GM23338 (cell line): ENCODE data around the gene FILIP1L. TPM values are rescaled to one million over a fixed set of nuclear protein-coding genes. Genes with fewer than 3 reads are reported as not detected.

ENCODE experiments used
- ATAC-seq: fragments of 200-7000 bp; cut with Tn5 transposase; 3 replicates; pipeline ENCODE4 v1.9.1; 2020
- DNase-seq: peaks from one replicate; pipeline ENCODE4 v3.0.0-alpha.2; 2015; ENCODE audit warnings: low spot score
- H2AFZ ChIP-seq: fragments of 200-600 bp; sonication (generic); 2 replicates; pipeline ENCODE4 v1.8.0; 2016; ENCODE audit warnings: antibody characterized with exemption, mild to moderate bottlenecking, moderate library complexity
- H3F3A ChIP-seq: fragments of 200-600 bp; sonication (generic); replicated peaks from 2 replicates; pipeline ENCODE4 v1.8.0; 2017; ENCODE audit warnings: antibody characterized with exemption, mixed run types, low read depth
- H3K27ac ChIP-seq: fragments of 200-600 bp; sonication (generic); 2 replicates; pipeline ENCODE4 v1.6.1; 2016; ENCODE audit warnings: low read depth
- H3K27me3 ChIP-seq: fragments of 200-600 bp; sonication (generic); 2 replicates; pipeline ENCODE4 v1.8.0; 2016; ENCODE audit warnings: mild to moderate bottlenecking, mixed run types, moderate library complexity; ENCODE audit not compliant: insufficient read depth
- H3K36me3 ChIP-seq: fragments of 200-600 bp; sonication (generic); 2 replicates; pipeline ENCODE4 v1.8.0; 2016; ENCODE audit warnings: mild to moderate bottlenecking; ENCODE audit not compliant: insufficient read depth
- H3K4me1 ChIP-seq: fragments of 200-600 bp; sonication (generic); 2 replicates; pipeline ENCODE4 v1.8.0; 2016; ENCODE audit warnings: mild to moderate bottlenecking, moderate library complexity; ENCODE audit not compliant: insufficient read depth
- H3K4me2 ChIP-seq: fragments of 200-600 bp; sonication (generic); 2 replicates; pipeline ENCODE4 v1.7.1; 2017; ENCODE audit warnings: mixed run types
- H3K4me3 ChIP-seq: fragments of 200-600 bp; sonication (generic); 2 replicates; pipeline ENCODE4 v1.6.1; 2016; ENCODE audit warnings: mixed run types
- H3K79me2 ChIP-seq: fragments of 200-600 bp; sonication (generic); replicated peaks from 2 replicates; pipeline ENCODE4 v1.8.0; 2017; ENCODE audit warnings: mild to moderate bottlenecking; ENCODE audit not compliant: insufficient read depth
- H3K9me2 ChIP-seq: fragments of 200-600 bp; sonication (generic); 2 replicates; pipeline ENCODE4 v1.8.0; 2017; ENCODE audit not compliant: insufficient read depth
- H4K20me1 ChIP-seq: fragments of 200-600 bp; sonication (generic); replicated peaks from 2 replicates; pipeline ENCODE4 v1.8.0; 2017; ENCODE audit warnings: mild to moderate bottlenecking; ENCODE audit not compliant: insufficient read depth
- H3K27ac Mint-ChIP-seq: 2 replicates; pipeline ENCODE4 v1.8.0; 2020; ENCODE audit warnings: inconsistent platforms, mild to moderate bottlenecking, moderate library complexity, mixed read lengths
- H3K27me3 Mint-ChIP-seq: 3 replicates; pipeline ENCODE4 v1.8.0; 2022; ENCODE audit warnings: low read depth, mild to moderate bottlenecking, moderate library complexity, mixed read lengths, inconsistent platforms; ENCODE audit not compliant: insufficient read depth, poor library complexity
- H3K36me3 Mint-ChIP-seq: 3 replicates; pipeline ENCODE4 v1.8.0; 2021; ENCODE audit warnings: low read depth, mild to moderate bottlenecking, inconsistent platforms, moderate library complexity, mixed read lengths
- H3K4me1 Mint-ChIP-seq: 3 replicates; pipeline ENCODE4 v1.8.0; 2020; ENCODE audit warnings: mild to moderate bottlenecking, inconsistent platforms, mixed read lengths
- H3K4me3 Mint-ChIP-seq: 3 replicates; pipeline ENCODE4 v1.8.0; 2021; ENCODE audit warnings: moderate library complexity, mild to moderate bottlenecking, inconsistent platforms, mixed read lengths
- H3K9me3 Mint-ChIP-seq: 3 replicates; pipeline ENCODE4 v1.8.0; 2020; ENCODE audit warnings: moderate library complexity, mild to moderate bottlenecking, inconsistent platforms, mixed read lengths
- EZH2 ChIP-seq: fragments of 200-600 bp; sonication (generic); IDR thresholded peaks from one replicate; pipeline ENCODE4 v1.8.0; 2017; ENCODE audit warnings: antibody characterized with exemption, mild to moderate bottlenecking, low read depth; ENCODE audit not compliant: unreplicated experiment
- EZH2phosphoT487 ChIP-seq: fragments of 200-600 bp; sonication (generic); IDR thresholded peaks from one replicate; pipeline ENCODE4 v1.8.1; 2018; ENCODE audit warnings: antibody characterized with exemption; ENCODE audit not compliant: unreplicated experiment
- NANOG ChIP-seq: IDR thresholded peaks from 2 replicates; pipeline ENCODE4 v1.6.1; 2016; ENCODE audit warnings: antibody characterized with exemption, borderline replicate concordance
- ZNF331 ChIP-seq: fragments of 250-450 bp; sonication (Bioruptor Pico); IDR thresholded peaks from 2 replicates; pipeline ENCODE4 v1.5.0; 2020; ENCODE audit warnings: low read depth, mild to moderate bottlenecking, moderate library complexity
- ZNF462 ChIP-seq: fragments of 250-450 bp; sonication (Bioruptor Pico); IDR thresholded peaks from 2 replicates; pipeline ENCODE4 v1.5.0; 2020; ENCODE audit warnings: mild to moderate bottlenecking, moderate library complexity
- polyA plus RNA-seq: library from polyadenylated mRNA; unstranded; fragments of >200 nt; fragmentation: Nextera tagmentation; extraction: Ambion mirVana; gene quantifications from 2 replicates; pipeline ENCODE4 v1.2.1, GENCODE V29; 2016
- total RNA-seq: library from RNA; depleted of rRNA; stranded (reverse); fragments of >200 nt; shearing (Covaris generic); gene quantifications from 2 replicates; pipeline ENCODE4 v1.2.3, GENCODE V29; 2014
- TF ChIP-seq, protein P1 (sequence below): IDR thresholded peaks from 2 replicates; pipeline ENCODE4 v1.6.1; 2016; ENCODE audit warnings: antibody characterized with exemption

The FILIP1L gene
- total and polyA plus RNA-seq, 2 experiments from 2014 or later: 1.6 TPM; not detected in 1

- no peak for TF ChIP-seq ZNF462
- no peak for TF ChIP-seq EZH2
- TF ChIP-seq EZH2phosphoT487: no peak
Observed at GRCh38 chr3:99810403-99810802, 303.9 kb downstream of the FILIP1L start (continued).

GRCh38 chr3:99809565-99809964, 304.7 kb downstream of the FILIP1L start:
- no peak overlapping the region for H3K4me2 ChIP-seq
- no peaks in the 10 kb centered on the region for H3K27me3 Mint-ChIP-seq
- no peak overlapping the region for H3K4me3 ChIP-seq
- H3K36me3 Mint-ChIP-seq: peaks cover 19% of the 10 kb centered on the region
- H3K27me3 ChIP-seq: no peaks in the 10 kb centered on the region
- no peaks in the 10 kb centered on the region for H3F3A ChIP-seq
- H3K27ac Mint-ChIP-seq: no peak overlapping the region
- H3K4me1 ChIP-seq: no peaks in the 10 kb centered on the region
- no peaks in the 10 kb centered on the region for H3K36me3 ChIP-seq
- DNase-seq (no peak), ATAC-seq (no peak)
- H4K20me1 ChIP-seq: no peaks in the 10 kb centered on the region
- no peaks in the 10 kb centered on the region for H3K79me2 ChIP-seq
- no peaks in the 10 kb centered on the region for H3K9me2 ChIP-seq
- H3K27ac ChIP-seq: no peak overlapping the region
- H3K9me3 Mint-ChIP-seq: peaks cover 22% of the 10 kb centered on the region
- no peaks in the 10 kb centered on the region for H3K4me1 Mint-ChIP-seq
- H2AFZ ChIP-seq: no peak overlapping the region
- no peak overlapping the region for H3K4me3 Mint-ChIP-seq
- TF ChIP-seq EZH2phosphoT487 (no peak), EZH2 (no peak), ZNF462 (no peak), NANOG (no peak), ZNF331 (CRISPR knock-in tag) (no peak)
- TF ChIP-seq, protein P1, sequence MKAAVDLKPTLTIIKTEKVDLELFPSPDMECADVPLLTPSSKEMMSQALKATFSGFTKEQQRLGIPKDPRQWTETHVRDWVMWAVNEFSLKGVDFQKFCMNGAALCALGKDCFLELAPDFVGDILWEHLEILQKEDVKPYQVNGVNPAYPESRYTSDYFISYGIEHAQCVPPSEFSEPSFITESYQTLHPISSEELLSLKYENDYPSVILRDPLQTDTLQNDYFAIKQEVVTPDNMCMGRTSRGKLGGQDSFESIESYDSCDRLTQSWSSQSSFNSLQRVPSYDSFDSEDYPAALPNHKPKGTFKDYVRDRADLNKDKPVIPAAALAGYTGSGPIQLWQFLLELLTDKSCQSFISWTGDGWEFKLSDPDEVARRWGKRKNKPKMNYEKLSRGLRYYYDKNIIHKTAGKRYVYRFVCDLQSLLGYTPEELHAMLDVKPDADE: no peak
